HG03558 (cell line): ENCODE data around the gene SLC39A11.
"Not testable (repeated sequence)": the region's sequence is repeated elsewhere in the genome, so short reads cannot be mapped to it uniquely, and the experiment has no call there.

Experiments used
- ATAC-seq: cut with Tn5 transposase; IDR thresholded peaks from one replicate; pipeline ENCODE4 v1.9.1; 2021; ENCODE audit warnings: moderate number of reproducible peaks; ENCODE audit not compliant: unreplicated experiment; ENCODE audit errors: extremely low read depth

SLC39A11 gene, protein sequence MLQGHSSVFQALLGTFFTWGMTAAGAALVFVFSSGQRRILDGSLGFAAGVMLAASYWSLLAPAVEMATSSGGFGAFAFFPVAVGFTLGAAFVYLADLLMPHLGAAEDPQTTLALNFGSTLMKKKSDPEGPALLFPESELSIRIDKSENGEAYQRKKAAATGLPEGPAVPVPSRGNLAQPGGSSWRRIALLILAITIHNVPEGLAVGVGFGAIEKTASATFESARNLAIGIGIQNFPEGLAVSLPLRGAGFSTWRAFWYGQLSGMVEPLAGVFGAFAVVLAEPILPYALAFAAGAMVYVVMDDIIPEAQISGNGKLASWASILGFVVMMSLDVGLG

DNA sequence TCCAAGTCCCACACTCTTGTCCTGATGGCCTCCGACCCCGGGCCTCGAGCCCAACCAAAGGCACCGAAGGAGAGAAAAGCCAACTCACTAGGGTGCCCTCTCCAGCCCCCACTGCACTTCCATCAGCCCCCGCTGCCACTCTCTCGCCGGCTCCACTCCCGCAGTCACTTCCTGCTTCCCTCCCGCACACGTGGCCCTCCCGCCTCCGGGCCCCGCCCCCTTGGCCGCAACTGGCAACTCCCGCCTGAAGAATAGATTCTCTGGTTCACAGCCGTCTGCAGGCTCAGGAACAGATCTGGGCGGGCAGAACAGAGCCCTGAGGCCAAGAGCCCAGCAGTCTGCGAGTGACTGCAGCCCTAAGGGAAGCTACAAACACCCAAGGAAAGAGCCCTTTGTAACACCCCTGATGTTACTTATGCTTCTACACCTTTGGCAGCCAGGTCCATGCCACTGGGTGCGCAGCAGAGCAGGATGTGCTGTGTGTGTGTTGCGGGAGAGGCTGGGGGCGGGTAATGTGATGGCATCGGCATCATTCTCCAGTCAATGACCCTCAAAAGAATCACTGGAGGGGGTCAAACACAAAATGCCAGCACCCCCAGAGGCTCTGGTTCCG lies at the start of gene SLC39A11:
Gene SLC39A11, minus strand, starts transcription at position 166 of the 613 bp plus-strand sequence. CDS start 3,924 bp downstream, outside the sequence.
- peak; percentile 97 for ATAC-seq

DNA sequence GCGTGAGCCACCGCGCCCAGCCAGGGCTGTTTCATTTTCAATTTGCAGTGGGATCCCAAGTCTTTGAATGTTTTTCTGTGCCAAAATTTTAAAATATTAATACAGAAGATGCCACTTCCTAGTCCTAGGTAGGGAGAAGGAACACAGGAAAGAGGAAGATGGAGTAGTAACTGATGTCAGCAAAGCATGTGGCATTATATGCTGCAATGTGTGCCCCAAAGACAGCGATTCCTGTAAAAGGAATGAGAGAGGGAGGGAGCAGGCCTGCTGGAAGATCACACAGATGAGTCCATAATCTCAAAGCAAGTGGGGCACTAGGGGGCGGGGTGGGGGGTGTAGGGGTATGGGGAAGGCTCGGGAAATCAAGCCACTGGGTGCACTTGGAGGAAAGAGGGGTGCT lies 48.9 kb upstream of the SLC39A11 start:
- ATAC-seq, result no peak

DNA sequence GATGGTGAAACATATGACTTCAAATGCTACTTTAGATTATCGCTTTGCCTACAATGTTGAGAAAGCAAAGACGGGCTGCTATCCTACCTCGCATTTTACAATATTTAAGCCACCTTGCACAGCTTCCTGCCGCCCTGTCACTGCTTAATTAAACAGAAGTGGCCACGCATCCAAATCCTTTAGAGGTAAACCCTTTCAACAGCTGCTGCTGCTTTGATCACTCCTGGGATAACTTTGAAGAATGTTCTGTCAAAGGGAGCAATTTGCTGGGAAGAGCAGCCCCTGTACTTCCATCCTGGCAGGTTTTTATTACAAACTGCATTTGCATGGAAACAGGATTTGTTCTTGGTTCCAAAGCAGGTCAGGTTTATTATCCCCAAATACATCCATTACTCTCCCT lies 48.1 kb upstream of the SLC39A11 start:
- ATAC-seq, result no peak

DNA sequence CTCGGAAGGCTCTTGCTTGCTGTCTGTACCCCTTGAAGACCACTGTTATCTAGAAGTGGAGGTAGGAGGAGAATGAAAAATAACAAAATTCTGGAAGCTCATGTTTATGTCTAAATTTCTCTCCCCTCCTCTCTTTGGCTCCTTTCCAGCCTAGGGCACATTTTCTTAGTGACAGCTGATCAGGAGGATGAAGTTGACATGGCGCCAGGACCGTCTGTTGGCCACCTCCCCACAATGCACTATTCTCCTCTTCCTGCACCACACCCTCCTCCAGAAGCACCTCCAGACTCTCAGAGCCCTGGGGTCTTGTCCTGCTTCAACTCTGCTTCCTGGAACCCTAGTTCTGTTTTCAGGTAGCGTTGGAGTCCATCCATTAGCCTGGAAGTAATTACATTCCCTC lies 46.8 kb upstream of the SLC39A11 start:
- ATAC-seq, result no peak

DNA sequence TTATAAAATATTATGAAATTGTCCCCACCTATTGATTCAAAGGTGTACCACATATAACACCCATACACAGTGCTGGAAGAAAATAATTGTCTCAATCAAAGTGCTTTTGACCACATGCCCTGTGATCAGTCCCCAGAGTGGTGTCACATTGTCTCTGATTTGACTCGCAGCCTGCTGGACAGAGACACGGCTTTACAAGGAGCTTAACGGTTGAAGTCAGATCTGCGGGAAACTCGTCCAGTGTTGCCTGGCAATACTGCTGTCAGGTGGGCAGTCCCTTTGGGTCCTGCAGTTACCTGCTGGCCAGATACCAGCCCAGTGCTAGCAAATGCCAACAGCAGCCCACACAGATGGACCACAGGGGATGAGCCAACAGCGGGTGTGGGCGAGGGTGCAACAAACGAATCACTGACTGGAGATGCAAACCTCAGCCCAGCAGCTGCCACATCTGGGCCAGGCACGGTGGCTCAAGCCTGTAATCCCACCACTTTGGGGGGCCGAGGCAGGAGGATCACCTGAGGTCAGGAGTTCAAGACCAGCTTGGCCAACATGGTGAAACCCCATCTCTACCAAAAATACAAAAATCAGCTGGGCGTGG lies 46.2 kb upstream of the SLC39A11 start:
- ATAC-seq, result no peak

DNA sequence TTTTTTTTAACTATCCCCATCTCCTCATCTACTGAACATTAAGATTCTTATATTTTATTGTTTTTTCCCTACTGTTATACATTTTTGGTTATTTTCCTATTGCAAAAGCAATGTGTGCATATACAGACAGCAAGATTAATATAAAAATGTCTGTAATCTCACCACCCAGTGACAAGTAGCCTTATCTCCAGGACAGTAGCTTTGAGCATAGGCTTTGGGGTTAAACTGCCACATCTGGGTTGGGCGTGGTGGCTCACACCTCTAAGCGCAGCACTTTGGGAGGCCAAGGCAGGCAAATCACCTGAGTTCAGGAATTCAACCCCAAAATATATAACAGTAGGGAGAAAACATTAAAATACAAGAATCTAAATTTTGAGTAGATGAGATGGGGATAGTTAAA lies 44.9 kb upstream of the SLC39A11 start:
- no peak for ATAC-seq

DNA sequence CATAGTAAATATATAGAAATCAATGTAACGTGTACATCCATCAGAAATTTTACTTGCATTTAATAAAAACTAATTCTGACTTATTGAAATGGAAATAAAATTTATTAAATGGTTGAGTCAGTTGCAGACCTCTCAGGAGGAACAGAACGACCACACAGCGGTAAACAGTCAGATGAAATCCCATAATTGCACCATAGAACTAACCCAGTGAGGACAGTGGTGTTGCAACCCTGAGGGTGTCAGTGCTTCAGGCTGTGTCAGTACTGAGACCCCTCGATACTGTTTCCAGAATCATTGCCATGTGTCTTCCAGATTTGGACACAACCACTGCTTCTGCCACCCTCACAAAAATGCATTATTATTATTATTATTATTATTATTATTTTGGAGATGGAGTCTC lies 43.3 kb upstream of the SLC39A11 start:
- no peak for ATAC-seq

DNA sequence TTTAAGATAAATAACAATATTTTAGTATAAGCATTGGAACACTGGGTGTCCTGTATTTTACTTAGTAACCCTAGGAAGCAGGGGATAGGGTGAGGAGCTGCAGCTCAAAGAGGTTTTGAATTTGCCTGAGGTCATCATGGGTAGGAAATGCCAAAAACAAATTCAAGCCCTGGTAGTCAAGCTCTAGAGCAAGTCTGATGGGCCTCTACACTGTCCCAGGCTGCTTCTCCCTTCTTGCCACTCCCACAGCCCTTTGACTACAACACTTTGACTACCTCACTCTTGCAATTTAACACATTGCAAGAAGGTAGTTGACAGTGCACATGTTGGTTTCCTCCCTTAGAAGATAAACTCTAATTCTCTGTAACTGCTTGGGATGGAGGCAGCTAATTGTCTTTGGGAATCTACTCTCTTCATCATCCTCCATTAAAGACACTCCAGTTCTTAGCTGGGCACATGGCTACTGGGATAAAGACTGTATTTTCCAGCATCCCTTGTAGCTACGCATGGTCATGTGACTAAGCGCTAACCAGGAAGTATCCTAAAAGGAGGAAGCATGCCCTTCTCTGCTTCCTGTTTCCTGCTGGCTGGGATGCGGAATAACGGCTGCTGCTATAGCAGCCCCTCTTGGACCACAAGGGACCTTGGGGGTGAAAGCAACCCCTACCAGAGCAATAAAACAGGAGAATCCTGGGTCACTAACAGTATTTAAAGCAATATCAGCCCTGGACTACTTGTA lies 41.6 kb upstream of the SLC39A11 start:
- no peak for ATAC-seq

DNA sequence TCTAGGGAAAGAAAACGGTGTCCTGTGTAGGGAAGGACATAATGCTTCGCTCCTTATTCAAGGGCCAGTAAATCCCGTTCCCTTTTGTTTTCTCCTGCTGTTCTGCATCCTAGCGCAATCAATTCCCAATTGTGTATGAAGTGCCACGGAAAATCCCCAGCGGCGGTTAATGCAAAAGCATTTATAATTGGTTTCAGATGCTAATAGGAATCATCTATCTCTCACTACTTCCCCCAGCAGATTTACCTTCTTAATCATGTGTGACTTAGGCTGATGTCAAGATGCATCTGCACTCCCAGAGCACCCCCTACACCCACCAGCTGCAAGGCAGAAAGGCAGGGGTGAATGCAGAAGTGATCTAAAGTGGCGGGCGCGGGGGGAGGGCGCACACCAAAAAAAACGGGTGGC lies 39.6 kb upstream of the SLC39A11 start:
- ATAC-seq, result no peak

DNA sequence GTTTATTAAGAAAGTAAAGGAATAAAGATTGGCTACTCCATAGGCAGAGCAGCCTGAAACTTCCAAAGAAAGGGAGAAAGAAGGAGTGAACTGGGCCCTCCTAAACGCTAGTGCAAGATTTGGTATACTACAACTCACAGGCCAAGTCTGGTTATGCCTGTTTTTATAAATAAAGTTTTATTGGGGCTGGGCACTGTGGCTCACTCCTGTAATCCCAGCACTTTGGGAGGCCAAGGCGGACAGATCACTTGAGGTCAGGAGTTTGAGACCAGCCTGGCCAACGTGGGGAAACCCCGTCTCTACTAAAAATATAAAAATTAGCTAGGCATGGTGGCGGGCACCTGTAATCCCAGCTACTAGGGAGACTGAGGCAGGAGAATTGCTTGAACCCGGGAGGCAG lies 39.0 kb upstream of the SLC39A11 start:
- ATAC-seq, result not testable (repeated sequence)

DNA sequence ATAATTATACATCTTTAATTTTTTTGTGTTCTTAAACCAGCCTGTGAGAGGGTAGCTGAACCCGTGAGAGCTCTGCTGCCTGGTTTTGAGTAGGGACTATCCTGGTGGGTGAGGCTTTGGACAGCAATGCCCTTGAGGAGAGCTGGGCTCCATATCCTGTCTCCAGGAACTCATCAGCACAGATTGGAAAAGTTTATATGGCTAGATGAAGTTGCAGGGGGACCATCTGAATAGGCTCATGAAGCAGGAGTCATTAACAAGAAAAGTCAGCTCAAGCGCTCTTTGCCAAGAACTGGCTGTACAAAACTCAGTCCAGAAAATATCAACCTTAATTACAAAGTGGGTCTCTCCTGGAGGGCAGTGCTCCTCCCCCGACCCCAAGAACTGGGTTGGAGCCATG lies 38.5 kb upstream of the SLC39A11 start:
- no peak for ATAC-seq

DNA sequence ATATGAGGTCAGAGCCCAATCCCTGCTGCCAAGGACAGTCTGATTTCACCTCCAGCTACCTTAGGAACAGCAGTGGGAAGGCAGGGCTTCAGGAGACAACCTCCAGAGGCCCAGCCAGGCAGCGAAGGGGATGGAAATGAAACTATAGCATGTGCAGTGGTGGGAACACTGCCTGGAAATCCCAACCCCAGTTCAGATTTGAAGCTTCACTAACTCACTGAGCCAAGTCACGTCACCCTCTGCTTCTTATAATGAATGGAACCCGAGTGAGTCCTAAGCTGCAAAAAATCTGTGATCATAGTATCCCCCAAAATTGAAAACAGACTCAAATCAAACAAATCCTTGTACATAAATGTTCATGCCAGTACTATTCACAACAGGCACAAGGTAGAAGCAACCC lies 36.0 kb upstream of the SLC39A11 start:
- no peak for ATAC-seq

DNA sequence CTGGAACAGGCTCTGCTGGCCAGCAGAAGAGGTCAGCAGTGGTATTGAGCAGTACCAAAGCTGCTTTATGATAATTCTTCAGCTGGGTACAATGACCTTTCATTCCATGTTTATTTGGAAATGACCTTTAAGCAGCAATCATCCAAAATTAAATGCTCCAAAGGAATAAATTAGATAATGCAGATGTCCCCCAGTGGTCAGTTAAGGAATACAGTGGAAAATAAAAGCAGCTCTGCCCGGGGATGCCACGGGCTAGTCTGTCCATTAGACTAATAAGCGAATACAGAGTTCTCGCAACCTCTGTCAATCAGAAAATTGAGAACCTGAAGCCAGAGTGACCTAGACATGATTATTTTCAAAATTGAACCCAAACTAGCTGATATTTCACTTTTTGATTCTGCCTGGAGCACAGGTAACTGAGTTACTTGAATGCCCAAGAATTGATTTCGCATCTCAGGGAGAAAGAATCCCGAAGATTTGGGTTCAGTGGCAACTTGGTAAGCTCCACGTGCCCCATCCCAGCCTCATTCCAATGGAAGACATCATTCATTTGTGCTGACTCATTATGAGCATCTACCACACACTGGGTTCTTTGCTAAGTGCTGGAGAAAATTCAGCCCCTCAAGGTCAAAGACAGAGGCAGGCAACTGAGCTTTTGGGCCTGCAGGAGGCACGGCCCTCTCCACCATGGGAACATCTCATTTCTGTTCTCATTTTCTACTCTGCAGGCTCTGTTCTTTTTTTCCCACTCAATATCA lies 34.4 kb upstream of the SLC39A11 start:
- no peak for ATAC-seq

DNA sequence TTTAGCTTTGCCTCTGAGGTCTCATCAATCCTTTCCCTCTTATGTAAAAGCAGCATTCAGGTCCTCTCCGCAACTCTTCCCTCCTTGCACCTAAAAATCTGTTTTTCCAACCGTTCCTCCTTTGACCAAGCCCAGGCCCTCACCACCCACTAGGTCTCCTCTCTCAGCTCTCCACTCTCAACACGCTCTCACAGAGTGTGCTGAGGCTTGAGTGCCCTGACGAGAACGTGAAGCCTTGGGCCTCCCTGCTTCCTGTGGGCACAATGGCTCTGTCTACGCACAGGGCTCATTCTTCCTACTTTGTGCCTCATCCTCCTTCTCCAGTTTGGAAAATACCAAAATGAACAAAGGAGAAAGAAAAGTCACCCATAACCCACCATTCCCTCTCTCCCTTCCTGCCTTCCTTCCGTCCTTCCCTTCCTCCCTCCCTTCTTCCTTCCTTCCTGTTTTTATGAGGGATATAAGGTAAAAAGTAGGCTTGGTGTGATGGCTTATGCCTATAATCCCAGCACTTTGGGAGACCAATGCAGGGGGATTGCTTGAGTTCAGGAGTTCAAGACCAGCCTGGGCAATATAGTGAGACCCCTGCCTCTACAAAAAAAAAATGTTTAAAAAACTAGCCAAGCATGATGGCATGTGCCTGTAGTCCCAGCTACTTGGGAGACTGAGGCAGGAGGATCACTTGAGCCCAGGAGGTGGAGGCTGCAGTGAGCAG lies 31.3 kb upstream of the SLC39A11 start:
- ATAC-seq, result no peak

DNA sequence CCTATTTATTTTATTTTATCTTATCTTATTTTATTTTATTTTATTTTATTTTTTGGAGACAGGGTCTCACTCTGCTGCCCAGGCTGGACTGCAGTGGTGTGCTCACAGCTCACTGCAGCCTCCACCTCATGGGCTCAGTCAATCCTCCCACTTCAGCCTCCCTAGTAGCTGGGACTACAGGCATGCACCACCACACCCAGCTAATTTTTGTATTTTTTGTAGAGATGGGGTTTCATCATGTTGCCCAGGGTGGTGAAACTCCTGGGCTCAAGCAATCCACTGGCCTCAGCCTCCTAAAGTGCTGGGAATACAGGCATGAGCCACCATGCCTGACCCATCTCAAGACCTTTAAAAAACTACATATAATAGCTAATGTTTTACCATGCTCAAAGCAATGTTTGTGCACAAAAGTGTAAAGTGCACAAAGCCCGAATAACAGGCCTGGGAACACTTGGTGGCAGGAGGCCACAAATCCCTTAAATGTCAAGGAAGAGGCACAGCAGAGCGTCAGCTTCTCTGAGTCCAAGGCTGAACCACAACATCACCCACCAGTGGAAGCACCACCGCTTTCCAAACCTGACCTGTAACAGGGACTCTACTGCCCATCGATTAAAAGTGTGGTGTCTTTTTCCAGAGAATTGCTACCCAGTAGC lies 30.6 kb upstream of the SLC39A11 start:
- ATAC-seq, result no peak

DNA sequence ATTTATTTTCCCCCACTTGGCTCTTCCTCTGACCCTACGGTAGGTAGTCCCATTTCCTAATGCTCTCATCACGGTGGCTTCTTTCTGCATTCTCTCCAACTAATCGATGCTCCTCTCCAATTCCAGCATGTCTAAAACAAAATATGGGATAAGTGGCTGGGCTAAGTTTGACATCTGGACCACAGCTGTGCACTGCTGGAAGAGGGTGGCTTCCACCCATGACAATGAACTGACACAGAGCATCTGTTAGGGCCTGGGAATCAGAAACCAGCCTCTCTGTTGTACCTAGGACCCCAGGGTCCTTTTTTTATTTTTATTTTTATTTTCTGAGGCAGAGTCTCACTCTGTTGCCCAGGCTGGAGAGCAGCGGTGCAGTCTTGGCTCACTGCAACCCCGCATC lies 29.0 kb upstream of the SLC39A11 start:
- ATAC-seq, result no peak

DNA sequence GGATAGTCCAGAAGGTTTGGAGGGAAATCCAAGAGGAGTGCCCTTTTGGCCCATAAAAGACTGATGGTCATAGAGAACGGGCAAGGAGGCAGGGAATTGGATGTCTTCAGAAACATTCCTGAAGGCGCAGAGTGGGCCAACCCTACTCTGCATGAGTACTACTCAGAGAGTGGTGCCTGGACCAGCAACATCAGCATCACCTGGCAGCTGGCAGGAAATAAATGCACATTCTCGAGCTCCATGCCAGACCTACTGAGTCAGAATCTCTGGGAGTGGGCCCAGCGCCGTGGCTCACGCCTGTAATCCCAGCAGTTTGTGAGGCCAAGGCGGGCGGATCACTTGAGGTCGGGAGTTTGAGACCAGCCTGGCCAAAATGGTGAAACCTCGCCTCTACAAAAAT lies 27.1 kb upstream of the SLC39A11 start:
- ATAC-seq, result no peak

DNA sequence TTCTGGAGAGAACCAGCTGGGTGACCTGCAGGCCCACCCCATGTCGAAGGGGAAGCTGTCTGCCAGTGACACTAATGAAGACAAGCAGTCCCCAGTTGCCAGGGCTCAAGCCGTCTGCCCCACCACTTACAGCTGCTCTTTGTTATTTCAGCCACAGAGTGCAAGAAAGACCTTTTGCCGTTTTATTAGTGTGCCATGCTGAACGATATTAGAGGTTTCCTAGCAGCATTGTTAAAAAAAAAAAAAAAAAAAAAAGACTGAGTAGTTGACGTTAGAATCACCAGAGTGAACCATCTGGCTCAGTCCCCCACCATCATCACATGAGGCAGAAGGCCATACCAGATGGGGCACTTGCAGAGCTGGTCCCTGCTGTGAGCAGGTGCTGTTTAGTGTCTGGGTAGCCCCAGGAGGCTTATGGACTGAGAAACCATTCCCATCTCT lies 26.5 kb upstream of the SLC39A11 start:
- no peak for ATAC-seq

DNA sequence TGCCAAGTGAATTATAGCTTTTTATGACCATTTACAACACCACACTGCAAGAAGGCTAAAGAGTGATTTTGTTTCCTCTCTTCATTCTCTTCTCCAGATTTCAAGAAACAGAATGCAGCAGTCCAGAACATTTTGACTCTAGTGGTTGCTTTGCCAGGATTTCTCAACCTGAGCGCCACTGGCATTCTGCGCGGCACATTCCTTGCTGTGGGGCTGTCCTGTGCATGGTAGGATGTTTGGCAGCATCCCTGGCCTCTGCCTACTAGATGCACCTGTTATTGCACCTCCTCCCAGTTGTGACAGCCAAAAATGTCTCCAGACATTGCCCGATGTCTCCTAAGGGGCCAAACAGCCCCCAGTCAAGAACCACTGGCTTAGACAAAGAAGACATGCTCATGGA lies 25.7 kb upstream of the SLC39A11 start:
- no peak for ATAC-seq
